ENCODE results near the gene PPARD. TPM values are rescaled to one million over a fixed set of nuclear protein-coding genes. Genes with fewer than 3 reads are reported as not detected.

The PPARD gene
- total RNA-seq, 1 experiment from 2014 or later: 38.4 TPM

DNA sequence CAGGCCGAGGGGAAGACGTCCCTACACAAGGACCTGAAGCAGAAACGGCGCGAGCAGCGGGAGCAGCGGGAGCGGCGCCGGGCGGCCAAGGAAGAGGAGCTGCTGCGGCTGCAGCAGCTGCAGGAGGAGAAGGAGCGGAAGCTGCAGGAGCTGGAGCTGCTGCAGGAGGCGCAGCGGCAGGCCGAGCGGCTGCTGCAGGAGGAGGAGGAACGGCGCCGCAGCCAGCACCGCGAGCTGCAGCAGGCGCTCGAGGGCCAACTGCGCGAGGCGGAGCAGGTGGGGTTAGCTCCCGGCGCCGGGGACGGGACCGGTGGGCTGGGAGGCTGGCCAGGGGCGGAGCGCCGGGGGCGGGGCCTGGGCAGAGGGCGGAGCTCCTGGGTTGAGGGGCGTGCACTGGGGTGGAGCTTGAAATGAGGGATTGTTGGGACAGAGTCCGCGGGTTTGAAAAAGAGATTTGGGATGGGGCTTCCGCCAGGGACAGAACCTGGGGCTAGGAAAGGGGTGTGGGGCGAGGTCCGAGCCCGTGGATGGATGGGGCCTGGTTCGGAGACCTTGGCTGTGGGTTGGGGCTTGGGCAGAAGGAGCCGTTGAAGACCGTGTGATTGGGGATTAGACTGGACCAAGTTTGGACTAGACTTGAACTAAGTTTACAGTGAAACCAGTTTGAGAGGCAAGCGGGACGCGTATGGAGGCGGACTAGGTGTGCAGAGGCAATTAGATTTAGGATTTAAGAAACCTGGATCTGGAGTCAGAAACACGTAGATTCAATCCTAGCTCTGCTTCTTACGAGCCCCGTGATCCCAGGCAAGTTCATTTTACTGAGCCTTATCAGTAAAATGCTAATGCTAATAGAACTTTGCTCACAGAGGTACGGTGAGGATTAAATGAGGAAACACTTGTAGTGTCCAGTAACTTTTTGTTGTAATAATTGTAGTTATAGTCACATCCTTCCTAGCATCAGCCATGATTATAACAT lies 23.9 kb upstream of the PPARD start:
- CTCF ChIA-PET: no interaction called here
- Histone ChIP-seq H3K79me2 (ENCODE audit: insufficient read depth, low read length) (no peaks in the 10 kb centered on the region), H4K20me1 (ENCODE audit: insufficient read depth) (no peaks in the 10 kb centered on the region), H3K4me2 (ENCODE audit: low read length) (no peak overlapping the region), H2AFZ (ENCODE audit: low read depth, low read length, poor library complexity, severe bottlenecking) (no peak overlapping the region), H3K27ac (ENCODE audit: low read depth, low read length) (no peak overlapping the region), H3K9me3 (ENCODE audit: control insufficient read depth in 1 of 2, insufficient read depth in 1 of 2, low read depth in 1 of 2, low read length in 2 of 2) (no peaks in the 10 kb centered on the region), H3K36me3 (ENCODE audit: control insufficient read depth in 1 of 2, insufficient read depth in 2 of 2, low read length in 2 of 2) (peaks cover 10 to 11% of the 10 kb centered on the region in 2 experiments; a peak in 2 of 4 replicates), H3K27me3 (ENCODE audit: insufficient read depth, low read length) (no peaks in the 10 kb centered on the region), H3K9me2 (ENCODE audit: insufficient read depth) (no peaks in the 10 kb centered on the region), H3K9ac (ENCODE audit: low read length) (no peak overlapping the region), H3K4me3 (replicated peaks in 1 of 2; ENCODE audit: low read depth in 1 of 2, low read length in 2 of 2) (no peak overlapping the region), H3K4me1 (ENCODE audit: control insufficient read depth in 1 of 2, insufficient read depth in 2 of 2, low read length in 2 of 2) (no peaks in the 10 kb centered on the region)
- intact Hi-C loops (cut with micrococcal nuclease): no loop called here
- POLR2A ChIA-PET: no interaction called here
- ATAC-seq (peak; percentile 85), DNase-seq (ENCODE audit: low read depth, low spot score) (no peak)
- no peak for TF ChIP-seq SIN3A (IDR thresholded peaks at IDR 0.05; ENCODE audit: low read depth)
- TF ChIP-seq, protein P1, sequence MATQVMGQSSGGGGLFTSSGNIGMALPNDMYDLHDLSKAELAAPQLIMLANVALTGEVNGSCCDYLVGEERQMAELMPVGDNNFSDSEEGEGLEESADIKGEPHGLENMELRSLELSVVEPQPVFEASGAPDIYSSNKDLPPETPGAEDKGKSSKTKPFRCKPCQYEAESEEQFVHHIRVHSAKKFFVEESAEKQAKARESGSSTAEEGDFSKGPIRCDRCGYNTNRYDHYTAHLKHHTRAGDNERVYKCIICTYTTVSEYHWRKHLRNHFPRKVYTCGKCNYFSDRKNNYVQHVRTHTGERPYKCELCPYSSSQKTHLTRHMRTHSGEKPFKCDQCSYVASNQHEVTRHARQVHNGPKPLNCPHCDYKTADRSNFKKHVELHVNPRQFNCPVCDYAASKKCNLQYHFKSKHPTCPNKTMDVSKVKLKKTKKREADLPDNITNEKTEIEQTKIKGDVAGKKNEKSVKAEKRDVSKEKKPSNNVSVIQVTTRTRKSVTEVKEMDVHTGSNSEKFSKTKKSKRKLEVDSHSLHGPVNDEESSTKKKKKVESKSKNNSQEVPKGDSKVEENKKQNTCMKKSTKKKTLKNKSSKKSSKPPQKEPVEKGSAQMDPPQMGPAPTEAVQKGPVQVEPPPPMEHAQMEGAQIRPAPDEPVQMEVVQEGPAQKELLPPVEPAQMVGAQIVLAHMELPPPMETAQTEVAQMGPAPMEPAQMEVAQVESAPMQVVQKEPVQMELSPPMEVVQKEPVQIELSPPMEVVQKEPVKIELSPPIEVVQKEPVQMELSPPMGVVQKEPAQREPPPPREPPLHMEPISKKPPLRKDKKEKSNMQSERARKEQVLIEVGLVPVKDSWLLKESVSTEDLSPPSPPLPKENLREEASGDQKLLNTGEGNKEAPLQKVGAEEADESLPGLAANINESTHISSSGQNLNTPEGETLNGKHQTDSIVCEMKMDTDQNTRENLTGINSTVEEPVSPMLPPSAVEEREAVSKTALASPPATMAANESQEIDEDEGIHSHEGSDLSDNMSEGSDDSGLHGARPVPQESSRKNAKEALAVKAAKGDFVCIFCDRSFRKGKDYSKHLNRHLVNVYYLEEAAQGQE (IDR thresholded peaks at IDR 0.05; ENCODE audit: low read depth): no peak
- no peak for TF ChIP-seq SRF (IDR thresholded peaks at IDR 0.05; ENCODE audit: low read depth)
- no peak for TF ChIP-seq FOSL1 (IDR thresholded peaks at IDR 0.05; ENCODE audit: low read depth)
- no peak for TF ChIP-seq RAD21 (IDR thresholded peaks at IDR 0.05; ENCODE audit: low read depth)
- no peak for TF ChIP-seq EGR1 (IDR thresholded peaks at IDR 0.05; ENCODE audit: low read depth)
- TF ChIP-seq ELF1 (IDR thresholded peaks at IDR 0.05; ENCODE audit: borderline replicate concordance, low read depth): no peak
- TF ChIP-seq CEBPB (IDR thresholded peaks at IDR 0.05; ENCODE audit: low read depth): no peak
- BruUV-seq (replicated peaks): no TSS peak
- RAD21 ChIA-PET (ENCODE audit: low non-redundant PET in 1 of 2, low total read pairs in 2 of 2, uncharacterized antibody in 2 of 2, unreplicated experiment in 2 of 2): no interaction called here
